ENCODE data around the gene DEFB112.

- TF ChIP-seq ZNF318 (IDR thresholded peaks at IDR 0.05; ENCODE audit: borderline replicate concordance in 1 of 2, low read depth in 1 of 2) (no peak), C11orf30 (IDR thresholded peaks at IDR 0.05; ENCODE audit: low read depth) (no peak), PRPF4 (IDR thresholded peaks at IDR 0.05; ENCODE audit: insufficient read depth, low read depth, low read length, poor library complexity, severe bottlenecking) (no peak)
These were observed 22.2 kb upstream of the DEFB112 start for GRCh38 chr6:50071921-50072320.
